ENCODE data around the gene GTPBP6. TPM values are rescaled to one million over a fixed set of nuclear protein-coding genes. Genes with fewer than 3 reads are reported as not detected.

Gene GTPBP6
- total RNA-seq, 1 experiment from 2014 or later: 41.6 TPM

DNA sequence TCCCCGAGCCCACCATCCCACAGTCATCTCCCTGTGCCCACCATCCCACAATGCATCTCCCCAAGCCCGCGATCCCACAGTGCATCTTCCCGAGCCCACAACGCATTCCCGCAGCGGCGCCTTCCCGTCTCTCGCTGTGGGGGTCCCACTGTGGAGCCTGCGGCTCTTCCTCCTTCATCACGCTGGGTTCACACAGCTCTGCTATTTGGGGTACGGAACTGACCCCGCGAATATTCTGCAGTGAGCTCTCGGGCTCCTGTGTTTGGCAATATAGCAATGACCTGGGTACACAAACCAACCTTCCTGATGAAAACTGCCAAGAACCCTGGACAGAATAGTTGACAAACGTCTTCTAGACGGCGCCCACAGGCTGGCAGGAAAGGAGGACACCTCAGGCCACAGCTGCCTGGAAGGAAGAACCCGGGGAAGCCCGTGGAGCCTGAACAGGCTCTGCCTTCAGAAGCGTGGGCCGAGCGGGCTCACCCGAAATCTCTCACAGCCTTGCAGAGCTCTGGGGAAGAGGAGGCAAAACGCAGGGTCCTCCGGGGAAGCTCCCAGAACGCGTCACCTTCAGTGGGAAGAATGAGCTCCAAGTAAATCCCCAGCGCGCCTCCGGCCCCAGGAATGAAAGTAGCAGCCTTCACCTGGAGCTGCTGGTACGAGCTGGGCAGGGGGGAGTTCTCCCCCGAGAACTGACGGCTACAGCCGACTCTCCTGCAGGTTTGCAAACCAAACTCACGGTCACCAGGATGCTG is 45.2 kb upstream of the GTPBP6 start:
- H3K27ac ChIP-seq (ENCODE audit: low read depth, low read length): no peak overlapping the region
- no peaks in the 10 kb centered on the region for H3K79me2 ChIP-seq (ENCODE audit: insufficient read depth, low read length)
- ATAC-seq: no peak
- no peak overlapping the region for H3K9ac ChIP-seq (ENCODE audit: low read length)
- RAD21 ChIA-PET (ENCODE audit: low non-redundant PET in 1 of 2, low total read pairs in 2 of 2, uncharacterized antibody in 2 of 2, unreplicated experiment in 2 of 2): no interaction called here
- no TSS peak for BruUV-seq (replicated peaks)
- no peak overlapping the region for H2AFZ ChIP-seq (ENCODE audit: low read depth, low read length, poor library complexity, severe bottlenecking)
- no peak overlapping the region for H3K4me3 ChIP-seq (replicated peaks in 1 of 2; ENCODE audit: low read depth in 1 of 2, low read length in 2 of 2)
- intact Hi-C loops (cut with micrococcal nuclease): no loop called here
- CTCF ChIA-PET: no interaction called here
- no peaks in the 10 kb centered on the region for H3K27me3 ChIP-seq (ENCODE audit: insufficient read depth, low read length)
- H3K9me2 ChIP-seq (ENCODE audit: insufficient read depth): no peaks in the 10 kb centered on the region
- no peak overlapping the region for H3K4me2 ChIP-seq (ENCODE audit: low read length)
- H4K20me1 ChIP-seq (ENCODE audit: insufficient read depth): no peaks in the 10 kb centered on the region
- no peak for DNase-seq (ENCODE audit: low read depth, low spot score)
- no peaks in the 10 kb centered on the region for H3K4me1 ChIP-seq (ENCODE audit: control insufficient read depth in 1 of 2, insufficient read depth in 2 of 2, low read length in 2 of 2)
- TF ChIP-seq CEBPB (IDR thresholded peaks at IDR 0.05; ENCODE audit: low read depth): no peak
- no peak for TF ChIP-seq ELF1 (IDR thresholded peaks at IDR 0.05; ENCODE audit: borderline replicate concordance, low read depth)
- TF ChIP-seq CBX3 (IDR thresholded peaks at IDR 0.05; ENCODE audit: low read depth): no peak
- no peak for TF ChIP-seq EGR1 (IDR thresholded peaks at IDR 0.05; ENCODE audit: low read depth)
- TF ChIP-seq EZH2 (IDR thresholded peaks at IDR 0.05): no peak
- TF ChIP-seq, protein P1, sequence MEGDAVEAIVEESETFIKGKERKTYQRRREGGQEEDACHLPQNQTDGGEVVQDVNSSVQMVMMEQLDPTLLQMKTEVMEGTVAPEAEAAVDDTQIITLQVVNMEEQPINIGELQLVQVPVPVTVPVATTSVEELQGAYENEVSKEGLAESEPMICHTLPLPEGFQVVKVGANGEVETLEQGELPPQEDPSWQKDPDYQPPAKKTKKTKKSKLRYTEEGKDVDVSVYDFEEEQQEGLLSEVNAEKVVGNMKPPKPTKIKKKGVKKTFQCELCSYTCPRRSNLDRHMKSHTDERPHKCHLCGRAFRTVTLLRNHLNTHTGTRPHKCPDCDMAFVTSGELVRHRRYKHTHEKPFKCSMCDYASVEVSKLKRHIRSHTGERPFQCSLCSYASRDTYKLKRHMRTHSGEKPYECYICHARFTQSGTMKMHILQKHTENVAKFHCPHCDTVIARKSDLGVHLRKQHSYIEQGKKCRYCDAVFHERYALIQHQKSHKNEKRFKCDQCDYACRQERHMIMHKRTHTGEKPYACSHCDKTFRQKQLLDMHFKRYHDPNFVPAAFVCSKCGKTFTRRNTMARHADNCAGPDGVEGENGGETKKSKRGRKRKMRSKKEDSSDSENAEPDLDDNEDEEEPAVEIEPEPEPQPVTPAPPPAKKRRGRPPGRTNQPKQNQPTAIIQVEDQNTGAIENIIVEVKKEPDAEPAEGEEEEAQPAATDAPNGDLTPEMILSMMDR (IDR thresholded peaks at IDR 0.05 in 2 of 3, conservative IDR thresholded peaks at IDR 0.05 in 1 of 3; ENCODE audit: borderline replicate concordance in 1 of 3, insufficient read depth in 1 of 3, low read depth in 2 of 3, low read length in 2 of 3): no peak
- TF ChIP-seq, protein P2, sequence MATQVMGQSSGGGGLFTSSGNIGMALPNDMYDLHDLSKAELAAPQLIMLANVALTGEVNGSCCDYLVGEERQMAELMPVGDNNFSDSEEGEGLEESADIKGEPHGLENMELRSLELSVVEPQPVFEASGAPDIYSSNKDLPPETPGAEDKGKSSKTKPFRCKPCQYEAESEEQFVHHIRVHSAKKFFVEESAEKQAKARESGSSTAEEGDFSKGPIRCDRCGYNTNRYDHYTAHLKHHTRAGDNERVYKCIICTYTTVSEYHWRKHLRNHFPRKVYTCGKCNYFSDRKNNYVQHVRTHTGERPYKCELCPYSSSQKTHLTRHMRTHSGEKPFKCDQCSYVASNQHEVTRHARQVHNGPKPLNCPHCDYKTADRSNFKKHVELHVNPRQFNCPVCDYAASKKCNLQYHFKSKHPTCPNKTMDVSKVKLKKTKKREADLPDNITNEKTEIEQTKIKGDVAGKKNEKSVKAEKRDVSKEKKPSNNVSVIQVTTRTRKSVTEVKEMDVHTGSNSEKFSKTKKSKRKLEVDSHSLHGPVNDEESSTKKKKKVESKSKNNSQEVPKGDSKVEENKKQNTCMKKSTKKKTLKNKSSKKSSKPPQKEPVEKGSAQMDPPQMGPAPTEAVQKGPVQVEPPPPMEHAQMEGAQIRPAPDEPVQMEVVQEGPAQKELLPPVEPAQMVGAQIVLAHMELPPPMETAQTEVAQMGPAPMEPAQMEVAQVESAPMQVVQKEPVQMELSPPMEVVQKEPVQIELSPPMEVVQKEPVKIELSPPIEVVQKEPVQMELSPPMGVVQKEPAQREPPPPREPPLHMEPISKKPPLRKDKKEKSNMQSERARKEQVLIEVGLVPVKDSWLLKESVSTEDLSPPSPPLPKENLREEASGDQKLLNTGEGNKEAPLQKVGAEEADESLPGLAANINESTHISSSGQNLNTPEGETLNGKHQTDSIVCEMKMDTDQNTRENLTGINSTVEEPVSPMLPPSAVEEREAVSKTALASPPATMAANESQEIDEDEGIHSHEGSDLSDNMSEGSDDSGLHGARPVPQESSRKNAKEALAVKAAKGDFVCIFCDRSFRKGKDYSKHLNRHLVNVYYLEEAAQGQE (IDR thresholded peaks at IDR 0.05; ENCODE audit: low read depth): no peak
- no peak for TF ChIP-seq RAD21 (IDR thresholded peaks at IDR 0.05; ENCODE audit: low read depth)
- no peak for TF ChIP-seq POLR2AphosphoS5 (IDR thresholded peaks at IDR 0.05; ENCODE audit: low read depth, low read length)
- TF ChIP-seq ZNF274 (IDR thresholded peaks at IDR 0.05; ENCODE audit: low read depth, low read length): no peak
- TF ChIP-seq, protein P3, sequence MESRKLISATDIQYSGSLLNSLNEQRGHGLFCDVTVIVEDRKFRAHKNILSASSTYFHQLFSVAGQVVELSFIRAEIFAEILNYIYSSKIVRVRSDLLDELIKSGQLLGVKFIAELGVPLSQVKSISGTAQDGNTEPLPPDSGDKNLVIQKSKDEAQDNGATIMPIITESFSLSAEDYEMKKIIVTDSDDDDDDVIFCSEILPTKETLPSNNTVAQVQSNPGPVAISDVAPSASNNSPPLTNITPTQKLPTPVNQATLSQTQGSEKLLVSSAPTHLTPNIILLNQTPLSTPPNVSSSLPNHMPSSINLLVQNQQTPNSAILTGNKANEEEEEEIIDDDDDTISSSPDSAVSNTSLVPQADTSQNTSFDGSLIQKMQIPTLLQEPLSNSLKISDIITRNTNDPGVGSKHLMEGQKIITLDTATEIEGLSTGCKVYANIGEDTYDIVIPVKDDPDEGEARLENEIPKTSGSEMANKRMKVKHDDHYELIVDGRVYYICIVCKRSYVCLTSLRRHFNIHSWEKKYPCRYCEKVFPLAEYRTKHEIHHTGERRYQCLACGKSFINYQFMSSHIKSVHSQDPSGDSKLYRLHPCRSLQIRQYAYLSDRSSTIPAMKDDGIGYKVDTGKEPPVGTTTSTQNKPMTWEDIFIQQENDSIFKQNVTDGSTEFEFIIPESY (IDR thresholded peaks at IDR 0.05; ENCODE audit: extremely low read depth, insufficient replicate concordance, low read length): no peak
- no peak for TF ChIP-seq YY1 (IDR thresholded peaks at IDR 0.05; ENCODE audit: extremely low read depth, insufficient replicate concordance, low read depth, low read length)
- TF ChIP-seq, protein P4, sequence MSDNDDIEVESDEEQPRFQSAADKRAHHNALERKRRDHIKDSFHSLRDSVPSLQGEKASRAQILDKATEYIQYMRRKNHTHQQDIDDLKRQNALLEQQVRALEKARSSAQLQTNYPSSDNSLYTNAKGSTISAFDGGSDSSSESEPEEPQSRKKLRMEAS (IDR thresholded peaks at IDR 0.05): no peak
- TF ChIP-seq TCF7L2 (IDR thresholded peaks at IDR 0.05; ENCODE audit: borderline replicate concordance, extremely low read depth, insufficient read depth, insufficient read length): no peak
- TF ChIP-seq ZFX (IDR thresholded peaks at IDR 0.05): no peak
- TF ChIP-seq FOSL1 (IDR thresholded peaks at IDR 0.05; ENCODE audit: low read depth): no peak
- H3K36me3 ChIP-seq (ENCODE audit: control insufficient read depth in 1 of 2, insufficient read depth in 2 of 2, low read length in 2 of 2): 0 out of 4 replicates have a peak, but pooled peaks cover 0 to 4% of the 10 kb centered on the region in 2 experiments
- H3K9me3 ChIP-seq (ENCODE audit: control insufficient read depth in 1 of 2, insufficient read depth in 1 of 2, low read depth in 1 of 2, low read length in 2 of 2): no peaks in the 10 kb centered on the region
- POLR2A ChIA-PET: no interaction called here

Data from HCT116 (cell line).